C1 segment of cervical spinal cord (tissue), 14 donors: ENCODE measurements around the gene ATP6V0A4.
"Not testable (repeated sequence)": the region's sequence is repeated elsewhere in the genome, so short reads cannot be mapped to it uniquely, and the experiment has no call there.

Experiments used
- DNase-seq, 14 donors: peaks; one replicate each; lab custom pipeline; 2025; lab: John Stamatoyannopoulos, UW

ATP6V0A4 gene

DNA sequence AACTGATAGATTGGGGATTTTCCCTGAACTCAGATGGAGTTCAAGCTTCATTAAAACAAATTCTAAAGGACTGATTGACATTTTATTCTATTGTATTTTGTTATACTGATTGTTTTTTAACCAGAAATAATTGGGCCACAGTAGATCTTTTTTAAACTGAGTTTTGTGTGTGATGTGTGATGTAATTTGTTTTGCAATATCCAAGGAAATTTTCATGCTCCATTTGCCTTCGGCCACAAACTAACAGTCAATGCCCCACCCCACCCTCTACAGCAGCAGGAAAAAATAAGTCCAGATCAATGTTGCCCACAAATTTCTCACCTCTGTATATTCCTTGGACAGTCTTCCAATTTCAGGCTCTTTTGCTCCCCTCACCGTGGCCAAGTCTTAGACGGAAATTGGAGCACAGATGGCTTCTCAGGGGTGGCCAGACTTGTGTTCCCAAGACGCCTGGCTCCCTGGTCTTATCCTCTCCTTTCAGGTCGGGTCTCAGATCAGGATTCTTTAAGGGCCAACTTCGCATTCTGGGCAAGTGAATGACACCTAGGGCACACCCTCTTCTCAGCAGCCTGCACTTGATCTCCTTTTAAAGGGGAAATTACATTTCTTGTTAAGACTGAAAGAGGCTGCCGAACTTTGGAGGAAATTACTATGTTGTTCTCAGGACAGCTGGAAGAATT is 97.0 kb downstream of the ATP6V0A4 start, which contains the start of gene SVOPL:
TSS of gene SVOPL (minus strand) at position 506 of the 680 bp plus-strand sequence. CDS start 22,317 bp downstream, outside the sequence.
- DNase-seq, result no peak

DNA sequence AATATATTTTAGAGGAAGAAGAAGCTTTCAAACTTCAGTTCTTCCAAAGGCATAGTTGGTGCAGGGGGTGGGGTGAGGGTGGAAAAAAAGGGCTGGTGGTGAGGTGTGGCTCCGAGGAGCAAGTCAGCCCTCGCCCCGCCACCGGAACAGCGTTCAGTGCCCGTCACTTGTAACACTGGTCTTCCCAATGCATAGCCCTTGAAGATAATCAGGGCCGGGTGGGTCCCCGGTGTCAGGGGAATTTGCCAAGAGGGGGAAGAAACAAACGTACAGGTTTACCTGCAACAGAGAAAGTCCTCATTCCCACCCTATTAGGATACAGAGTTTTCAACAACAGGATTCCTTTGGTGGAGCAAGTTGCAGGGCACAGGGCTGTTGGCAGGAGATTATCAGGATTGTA is 98.3 kb downstream of the ATP6V0A4 start:
- DNase-seq, result no peak

DNA sequence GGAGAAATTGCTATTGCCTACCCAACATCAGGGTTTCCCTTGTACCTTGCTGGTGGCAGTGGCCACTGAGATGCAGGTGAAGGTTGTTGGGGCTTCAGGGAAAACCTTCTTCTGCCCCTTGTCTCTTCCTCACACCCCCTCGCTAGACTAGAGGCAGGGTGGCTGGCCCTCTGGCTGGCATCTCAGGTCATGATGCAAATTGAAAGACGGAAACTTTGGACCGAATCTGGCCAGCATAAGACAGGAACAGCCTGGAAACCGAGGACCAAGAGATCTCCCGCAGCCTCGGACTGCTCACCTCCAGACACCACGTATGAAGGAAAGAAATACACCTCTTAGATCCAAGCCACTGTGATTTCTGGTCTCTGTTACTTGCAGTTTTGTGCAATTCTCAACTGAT is 99.7 kb downstream of the ATP6V0A4 start:
- no peak for DNase-seq

DNA sequence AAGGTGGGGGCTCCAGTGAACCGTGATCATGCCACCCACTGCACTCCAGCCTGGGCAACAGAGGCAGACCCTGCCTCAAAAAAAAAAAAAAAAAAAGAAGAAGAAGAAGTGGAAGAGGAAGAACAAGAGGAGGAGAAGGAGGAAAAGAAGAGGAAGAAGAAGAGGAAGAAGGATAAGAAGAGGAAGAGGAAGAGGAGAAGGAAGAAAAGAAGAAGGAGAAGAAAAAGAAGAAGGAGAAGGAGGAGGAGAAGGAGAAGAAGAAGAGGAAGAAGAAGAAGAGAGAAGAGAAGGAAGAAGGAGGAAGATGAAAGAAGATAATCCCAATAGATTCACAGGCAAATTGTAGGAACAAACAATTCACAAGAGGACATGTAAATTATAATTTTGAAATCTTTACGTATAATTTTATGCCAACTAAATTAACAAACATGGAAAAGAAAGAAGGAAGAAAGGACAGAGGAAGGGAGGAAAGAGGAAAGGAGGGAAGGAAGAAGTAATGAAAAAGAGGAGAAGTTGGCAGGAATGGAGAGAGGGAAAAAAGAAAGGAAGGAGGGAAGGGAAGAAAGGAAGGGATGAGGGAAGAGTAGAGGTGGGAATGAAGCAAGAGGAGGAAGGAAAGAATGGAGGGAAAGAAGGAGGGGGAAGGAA is 100.3 kb downstream of the ATP6V0A4 start:
- no peak for DNase-seq

DNA sequence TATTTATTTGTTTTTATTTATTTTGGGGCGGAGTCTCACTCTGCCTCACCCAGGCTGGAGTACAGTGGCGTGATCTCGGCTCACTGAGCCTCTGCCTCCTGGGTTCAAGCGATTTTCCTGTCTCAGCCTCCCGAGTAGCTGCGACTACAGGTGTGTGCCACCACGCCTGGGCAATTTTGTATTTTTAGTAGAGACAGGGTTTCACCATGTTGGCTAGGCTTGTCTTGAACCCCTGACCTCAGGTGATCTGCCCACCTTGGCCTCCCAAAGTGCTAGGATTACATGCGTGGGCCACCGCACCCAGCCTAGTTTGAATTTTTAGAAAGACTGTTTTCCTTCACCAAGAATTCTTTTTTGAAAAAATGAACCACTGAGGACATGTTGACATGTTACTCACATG is 102.2 kb downstream of the ATP6V0A4 start:
- DNase-seq, result not testable (repeated sequence)

DNA sequence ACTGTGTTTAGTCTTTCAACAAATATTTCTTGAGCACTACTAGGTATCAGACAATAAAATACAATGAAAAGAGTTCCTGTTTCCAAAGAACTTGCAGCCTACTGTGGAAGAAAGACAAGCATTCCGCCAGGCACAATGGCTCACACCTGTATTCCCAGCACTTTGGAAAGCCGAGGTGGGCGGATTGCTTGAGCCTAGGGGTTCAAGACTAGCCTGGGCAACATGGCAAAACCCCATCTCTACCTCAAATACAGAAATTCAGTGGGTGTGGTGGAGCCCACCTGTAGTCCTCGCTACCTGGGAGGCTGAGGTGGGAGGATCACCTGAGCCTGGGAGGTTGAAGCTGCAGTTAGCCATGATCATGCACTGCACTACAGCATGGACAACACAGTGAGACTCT is 102.9 kb downstream of the ATP6V0A4 start:
- no peak for DNase-seq

DNA sequence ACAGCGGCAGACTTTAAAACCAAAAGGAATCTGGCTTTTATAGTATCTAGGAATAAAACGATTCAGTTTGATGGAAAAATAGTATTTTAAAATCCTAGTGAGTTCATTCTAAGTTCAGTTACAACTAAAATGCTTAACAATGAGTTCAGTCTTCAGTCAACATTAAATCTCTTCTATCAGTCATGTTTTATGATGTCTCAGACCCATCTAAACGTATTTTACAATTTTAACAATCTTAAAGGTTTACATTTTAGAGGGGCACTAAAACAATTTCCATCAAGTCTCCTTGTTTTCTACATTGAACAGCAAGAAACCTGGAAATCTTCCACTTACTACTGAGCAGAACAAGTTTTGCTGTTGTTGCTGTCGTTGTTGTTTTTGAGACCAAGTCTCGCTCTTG is 106.8 kb downstream of the ATP6V0A4 start:
- DNase-seq, result no peak

DNA sequence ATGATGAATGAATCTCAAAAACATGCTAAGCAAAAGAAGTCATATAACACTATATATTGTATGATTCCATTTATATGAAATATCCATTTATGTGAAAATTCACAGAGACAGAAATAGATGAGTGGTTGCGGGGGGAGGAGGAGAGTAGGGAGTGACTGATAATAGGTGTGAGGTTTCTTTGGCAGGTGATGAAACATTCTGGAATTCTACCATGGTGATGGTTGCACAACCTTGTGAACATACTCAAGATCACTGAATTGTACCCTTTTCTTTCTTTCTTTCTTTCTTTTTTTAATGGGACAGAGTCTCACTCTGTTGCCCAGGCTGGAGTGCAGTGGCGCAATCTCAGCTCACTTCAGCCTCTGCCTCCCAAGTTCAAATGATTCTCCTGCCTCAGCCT is 107.5 kb downstream of the ATP6V0A4 start:
- DNase-seq, result no peak

DNA sequence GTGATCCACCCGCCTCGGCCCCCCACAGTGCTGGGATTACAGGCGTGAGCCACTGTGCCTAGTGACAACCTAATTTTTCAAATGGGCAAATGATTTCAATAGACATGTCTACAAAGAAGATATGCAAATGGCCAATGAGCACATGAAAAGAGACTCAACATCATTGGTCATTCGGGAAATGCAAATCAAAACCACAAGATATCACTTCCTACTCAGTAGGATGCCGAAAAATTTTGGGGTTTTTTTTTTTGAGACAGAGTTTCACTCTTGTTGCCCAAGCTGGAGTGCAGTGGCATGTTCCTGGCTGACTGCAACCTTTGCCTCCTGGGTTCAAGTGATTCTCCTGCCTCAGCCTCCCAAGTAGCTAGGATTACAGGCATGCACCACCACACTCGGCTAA is 110.0 kb downstream of the ATP6V0A4 start:
- DNase-seq, result not testable (repeated sequence)

DNA sequence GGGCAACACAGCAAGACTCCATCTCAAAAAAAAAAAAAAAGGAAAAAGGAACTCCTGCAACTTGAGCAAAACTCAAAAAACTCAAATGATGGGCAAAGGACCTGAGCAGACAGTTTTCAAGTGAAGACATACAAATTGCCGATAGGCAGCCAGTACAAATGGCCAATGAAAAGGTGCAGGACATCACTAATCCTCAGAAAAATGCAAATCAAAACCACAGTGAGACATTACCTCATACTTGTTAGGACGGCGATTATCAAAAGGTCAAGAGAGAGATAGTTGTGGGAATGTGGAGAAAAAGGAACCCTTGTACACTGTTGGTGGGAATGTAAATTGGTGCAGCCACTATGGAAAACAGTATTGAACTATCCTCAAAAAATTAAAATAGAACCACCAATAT is 113.7 kb downstream of the ATP6V0A4 start:
- no peak for DNase-seq

DNA sequence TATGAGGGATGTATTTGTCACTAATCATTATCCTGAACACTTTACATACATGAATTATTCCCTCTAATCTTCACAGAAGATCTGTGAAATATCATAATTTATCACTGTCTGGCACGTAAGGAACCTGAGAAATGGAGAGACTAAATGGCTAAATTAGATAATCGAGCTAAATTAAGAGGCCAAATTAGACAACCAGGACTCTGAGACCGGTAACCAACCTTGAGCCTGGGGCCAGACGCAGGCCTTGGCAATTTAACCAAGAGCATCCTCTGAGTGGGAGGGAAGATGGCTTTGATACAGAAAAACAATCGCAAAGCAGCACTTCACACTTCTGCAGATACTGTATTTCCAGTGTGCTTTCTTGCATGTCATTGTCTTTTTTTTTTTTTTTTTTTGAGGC is 118.2 kb downstream of the ATP6V0A4 start:
- DNase-seq, result no peak

DNA sequence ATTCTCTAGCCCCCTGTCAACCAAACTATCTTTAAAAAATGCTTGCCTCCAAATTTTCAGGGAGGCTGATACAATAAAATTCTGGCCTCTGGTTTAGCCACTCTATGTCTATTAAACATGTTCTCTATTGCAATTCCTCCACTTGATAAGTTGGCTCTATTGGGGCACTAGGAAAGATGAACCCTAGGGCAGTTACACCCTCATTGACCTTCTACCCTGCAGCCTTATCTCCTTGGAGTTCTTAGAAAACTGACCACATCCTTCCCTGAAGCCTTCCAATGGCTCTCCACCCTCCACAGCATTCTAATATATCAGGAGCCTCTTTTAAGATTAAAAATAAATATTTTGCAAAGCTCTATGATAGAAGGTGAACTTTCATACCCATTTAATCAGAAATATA is 127.4 kb downstream of the ATP6V0A4 start:
- DNase-seq, result no peak

DNA sequence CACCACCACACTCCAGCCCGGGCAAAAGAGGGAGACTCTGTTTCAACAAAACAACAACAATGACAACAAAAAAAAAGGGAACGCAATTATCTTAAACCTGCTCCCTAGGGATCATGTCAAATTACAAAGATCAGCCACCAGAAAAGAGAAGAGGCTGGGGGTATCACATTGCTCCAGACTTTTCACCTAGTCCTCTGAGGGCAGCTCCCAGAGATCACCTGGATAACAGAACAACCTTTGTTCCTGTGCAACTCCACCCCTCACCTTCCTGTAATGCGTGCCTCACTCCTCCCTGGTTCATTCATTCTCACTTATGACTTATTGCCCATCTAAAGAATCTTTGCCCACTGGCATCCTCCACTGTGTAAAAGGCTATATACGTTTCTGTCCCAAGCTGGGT is 128.6 kb downstream of the ATP6V0A4 start:
- DNase-seq, result no peak

DNA sequence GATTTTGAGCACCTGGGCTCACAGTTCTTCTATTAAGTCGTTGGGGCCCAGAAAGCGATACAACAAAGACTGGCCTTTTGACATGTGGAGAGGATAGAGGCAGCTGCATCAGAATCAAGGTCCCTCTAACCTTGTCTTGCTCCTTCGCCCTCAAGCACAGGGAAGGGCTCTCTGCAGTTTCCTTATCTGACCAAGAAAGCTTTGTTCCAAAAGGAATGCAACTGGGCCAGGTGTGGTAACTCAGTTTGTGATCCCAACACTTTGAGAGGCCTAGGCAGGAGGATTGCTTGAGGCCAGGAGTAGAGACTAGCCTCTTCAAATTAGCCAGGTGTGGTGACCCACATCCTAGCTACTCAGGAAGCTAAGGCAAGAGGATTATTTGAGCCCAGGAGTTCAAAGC is 129.1 kb downstream of the ATP6V0A4 start:
- no peak for DNase-seq

DNA sequence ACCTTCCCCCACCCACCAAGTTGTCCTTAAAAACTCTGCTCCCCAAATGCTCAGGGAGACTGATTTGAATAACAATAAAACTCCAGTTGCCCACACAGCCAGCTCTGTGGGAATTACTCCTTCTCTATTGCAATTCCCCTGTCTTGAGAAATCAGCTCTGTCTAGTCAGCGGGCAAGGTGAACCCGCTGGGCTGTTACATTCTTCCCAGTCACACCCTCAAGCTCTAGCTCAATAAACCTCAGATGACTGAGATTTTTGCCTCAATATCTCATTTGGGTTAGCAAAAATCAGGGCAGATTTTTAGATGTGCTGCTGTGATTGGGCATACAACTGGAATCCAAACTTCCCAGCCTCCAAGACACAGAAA is 129.8 kb downstream of the ATP6V0A4 start:
- DNase-seq, result no peak

DNA sequence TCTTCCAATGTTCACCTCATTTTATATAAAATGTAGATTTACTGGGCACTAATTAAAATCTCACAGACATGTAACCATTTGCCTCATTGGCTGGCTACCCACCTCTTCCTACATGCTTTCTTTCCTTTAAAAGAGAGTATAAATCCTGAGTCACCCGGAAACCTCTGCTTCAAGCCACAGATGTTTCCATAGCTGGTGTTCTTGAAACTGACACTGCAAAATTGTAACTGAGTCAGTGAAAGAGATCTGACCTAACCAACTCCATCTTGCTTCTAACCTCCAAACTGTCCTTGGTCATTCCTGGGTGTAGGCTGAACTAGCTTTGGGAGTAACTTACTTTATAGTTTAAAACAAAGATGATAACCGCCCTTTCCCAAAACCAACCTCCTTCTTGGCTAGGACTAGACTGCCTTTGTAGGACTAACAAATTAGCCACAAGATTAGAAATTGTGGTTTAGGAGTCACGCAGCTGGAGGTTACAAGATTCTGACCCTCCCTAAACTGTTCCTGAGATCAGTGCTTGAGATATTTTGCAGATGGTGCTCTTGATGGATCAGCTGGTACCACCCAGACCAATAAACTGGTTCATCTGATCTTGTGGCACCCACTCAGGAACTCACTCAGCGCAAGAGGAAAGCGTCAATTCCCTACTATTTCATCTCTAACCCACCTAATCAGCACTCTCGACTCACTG is 130.3 kb downstream of the ATP6V0A4 start:
- DNase-seq, result no peak

DNA sequence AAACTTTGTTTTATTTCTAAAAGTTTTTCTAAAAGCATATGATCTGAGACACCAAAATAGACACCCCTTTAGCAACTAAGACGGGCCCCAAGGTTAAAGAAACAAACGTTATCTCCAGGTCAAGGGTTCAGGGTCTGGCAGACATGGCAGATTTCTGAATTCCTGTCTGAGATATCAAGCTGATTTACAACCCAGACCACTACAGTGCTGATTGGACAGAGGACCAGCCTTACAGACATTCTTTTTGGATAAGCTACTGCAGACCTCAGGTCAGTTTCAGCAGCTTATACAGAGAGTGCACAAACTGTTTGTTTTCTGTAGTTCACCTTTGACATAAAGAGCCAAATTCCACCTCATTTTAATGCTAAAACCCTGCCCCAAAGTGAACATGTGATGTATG is 131.6 kb downstream of the ATP6V0A4 start:
- DNase-seq, result no peak

DNA sequence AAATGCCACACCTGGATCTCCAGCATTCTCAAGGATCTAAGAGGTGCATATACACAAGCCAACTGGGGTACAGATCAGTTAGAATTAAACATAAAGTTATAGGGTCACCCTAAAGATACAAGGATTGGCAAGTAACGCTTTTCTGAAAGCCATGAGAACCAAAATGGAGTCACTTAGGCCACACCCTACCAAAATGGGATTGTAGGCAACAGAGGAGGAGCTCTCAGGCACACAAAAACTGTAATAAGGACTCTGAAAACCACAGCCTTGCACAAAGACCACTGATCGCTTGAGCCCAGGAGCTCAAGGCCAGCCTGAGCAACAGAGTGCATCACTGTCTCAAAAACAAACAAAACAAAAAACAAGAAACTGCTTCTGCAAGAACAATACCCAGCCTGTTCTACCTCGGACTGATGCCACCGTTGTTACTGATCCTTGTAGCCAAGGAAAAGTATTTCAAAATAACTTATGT is 132.3 kb downstream of the ATP6V0A4 start:
- DNase-seq, result peak in 4 of 14 donors; percentile 8 to 18 (median 12)

DNA sequence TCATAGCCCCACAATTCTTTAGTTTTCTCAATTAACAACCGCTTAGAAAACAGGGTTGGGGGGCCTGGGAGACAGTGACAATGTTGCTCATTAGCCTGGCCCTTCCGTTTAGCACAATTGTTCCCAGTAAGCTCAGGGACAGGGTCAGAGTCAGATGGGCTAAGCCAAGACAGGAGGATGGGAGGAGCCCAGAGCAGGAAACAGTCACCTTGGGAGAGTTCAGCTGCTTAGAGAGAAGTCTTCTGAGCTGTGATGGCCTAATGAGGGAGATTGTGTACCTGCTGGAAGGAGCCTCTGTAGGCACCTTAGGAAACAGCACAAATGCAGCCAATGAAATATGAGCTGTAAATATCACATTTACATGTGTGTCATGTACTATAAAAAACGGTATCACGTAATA is 132.7 kb downstream of the ATP6V0A4 start:
- no peak for DNase-seq

DNA sequence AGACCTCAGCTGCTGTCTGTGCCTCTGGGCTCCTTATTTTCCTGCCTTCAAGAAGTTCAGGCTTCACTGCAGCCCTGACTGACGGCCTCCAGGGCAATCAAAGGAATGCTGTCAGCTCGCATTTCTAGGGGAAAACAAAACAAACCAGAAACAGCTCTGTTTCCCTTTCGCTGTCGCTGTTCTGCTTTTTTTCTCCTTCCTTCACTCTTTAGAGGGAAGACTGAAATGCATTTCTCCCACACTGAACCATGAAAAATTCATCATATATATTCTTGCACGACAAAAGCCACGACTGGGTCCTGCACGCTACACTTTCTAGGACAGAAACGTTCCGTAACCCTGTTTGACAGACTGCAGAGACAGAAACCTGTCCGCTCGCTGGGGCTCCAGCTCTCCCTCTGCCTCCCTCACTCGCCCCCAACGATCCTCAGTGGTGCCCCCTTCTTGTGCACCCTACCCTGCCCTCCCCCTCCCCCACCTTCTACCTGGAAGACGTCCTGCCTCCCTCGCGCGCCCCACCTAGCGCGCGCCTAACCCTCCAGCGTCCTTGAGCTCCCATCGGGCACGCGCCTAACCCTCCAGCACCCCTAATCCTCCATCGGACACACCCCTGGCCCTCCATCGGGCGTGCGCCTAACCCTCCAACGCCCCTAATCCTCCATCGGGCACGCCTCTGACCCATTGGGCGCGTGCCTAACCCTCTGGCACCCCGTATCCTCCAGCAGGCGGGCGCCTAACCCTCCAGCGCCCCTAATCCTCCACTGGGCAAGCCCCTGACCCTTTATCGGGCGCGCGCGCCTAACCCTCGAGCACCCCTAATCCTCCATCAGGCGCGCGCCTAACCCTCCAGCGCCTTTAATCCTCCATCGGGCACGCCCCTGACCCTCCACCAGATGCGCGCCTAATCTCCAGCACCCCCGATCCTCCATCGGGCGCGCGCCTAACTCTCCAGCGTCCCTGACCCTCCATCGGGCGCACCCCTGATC is 134.0 kb downstream of the ATP6V0A4 start:
- no peak for DNase-seq

DNA sequence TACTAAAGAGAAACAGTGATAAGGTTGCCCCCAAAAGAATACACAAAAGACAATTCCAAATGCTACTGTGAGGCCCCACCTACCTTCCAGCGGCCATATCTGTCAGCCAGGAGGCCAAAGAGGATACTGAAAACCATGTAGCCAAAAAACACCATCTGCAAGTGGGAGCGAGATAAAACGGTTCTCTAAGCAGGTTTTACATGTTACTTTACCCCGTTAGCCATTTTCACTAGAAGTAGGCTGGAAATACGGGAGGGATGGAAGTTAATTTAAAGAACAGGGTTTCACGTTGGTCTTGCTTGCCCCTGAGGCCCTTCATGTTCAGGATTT is 135.0 kb downstream of the ATP6V0A4 start:
- no peak for DNase-seq
